GM21529 (cell line): ENCODE data around the gene MRPS26.
"Not testable (repeated sequence)": the region's sequence is repeated elsewhere in the genome, so short reads cannot be mapped to it uniquely, and the experiment has no call there.

ENCODE experiments used
- ATAC-seq: cut with Tn5 transposase; IDR thresholded peaks from one replicate; pipeline ENCODE4 v1.9.1; 2021; ENCODE audit not compliant: unreplicated experiment

Gene MRPS26

DNA sequence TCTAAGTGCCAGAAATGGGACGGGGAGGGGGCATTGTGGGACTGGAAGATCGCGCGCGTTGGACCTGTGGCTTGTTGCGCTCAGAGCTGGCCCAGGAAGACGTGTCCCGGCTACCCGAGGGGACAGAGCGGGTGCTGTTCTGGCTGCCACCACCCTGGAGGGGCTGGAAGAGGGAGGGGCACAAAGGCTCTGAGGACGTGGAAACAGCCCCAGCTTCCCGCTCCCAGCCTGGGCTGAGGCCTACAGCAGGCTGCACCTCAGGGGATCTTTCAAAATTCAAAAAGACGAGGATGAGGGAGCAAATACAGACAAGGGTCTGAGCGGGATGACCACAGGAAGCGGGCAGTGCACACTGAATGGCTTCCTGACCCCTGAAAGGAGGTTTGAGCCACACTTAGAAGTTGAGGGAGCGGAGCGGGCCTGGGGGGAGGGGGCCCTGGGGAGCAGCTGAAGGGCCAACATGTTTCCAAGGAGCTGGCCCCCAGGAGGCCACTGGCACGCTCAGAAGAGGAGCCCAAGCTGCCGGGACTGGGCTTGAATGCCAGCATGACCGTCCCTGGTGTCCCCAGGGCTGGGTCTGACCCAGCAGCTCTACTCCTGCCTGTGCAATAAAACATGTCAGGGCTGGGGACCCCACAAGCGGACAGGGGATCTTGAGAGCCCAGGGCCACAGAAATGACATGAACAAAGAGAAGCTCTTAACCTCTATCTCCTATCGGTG, 26.8 kb downstream of the MRPS26 start:
- ATAC-seq = no peak

DNA sequence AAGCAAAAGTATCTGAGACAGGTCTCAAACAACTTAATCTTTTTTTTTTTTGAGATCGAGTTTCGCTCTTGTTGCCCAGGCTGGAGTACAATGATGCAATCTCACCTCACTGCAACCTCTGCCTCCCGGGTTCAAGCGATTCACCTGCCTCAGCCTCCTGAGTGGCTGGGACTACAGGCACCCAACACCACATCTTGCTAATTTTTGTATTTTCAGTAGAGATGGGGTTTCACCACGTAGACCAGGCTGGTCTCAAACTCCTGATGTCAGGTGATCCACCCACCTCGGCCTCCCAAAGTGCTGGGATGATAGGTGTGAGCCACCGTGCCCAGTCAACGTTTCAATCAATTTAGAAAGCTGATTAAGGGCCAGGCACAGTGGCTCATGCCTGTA, 27.4 kb downstream of the MRPS26 start:
- ATAC-seq = not testable (repeated sequence)

- no peak for ATAC-seq
Measured at GRCh38 chr20:3074812-3075211, 29.0 kb downstream of the MRPS26 start.

- ATAC-seq = not testable (repeated sequence)
Measured at GRCh38 chr20:3075315-3075714, 29.5 kb downstream of the MRPS26 start.

GRCh38 chr20:3077618-3078134, 31.8 kb downstream of the MRPS26 start:
- ATAC-seq = no peak

DNA sequence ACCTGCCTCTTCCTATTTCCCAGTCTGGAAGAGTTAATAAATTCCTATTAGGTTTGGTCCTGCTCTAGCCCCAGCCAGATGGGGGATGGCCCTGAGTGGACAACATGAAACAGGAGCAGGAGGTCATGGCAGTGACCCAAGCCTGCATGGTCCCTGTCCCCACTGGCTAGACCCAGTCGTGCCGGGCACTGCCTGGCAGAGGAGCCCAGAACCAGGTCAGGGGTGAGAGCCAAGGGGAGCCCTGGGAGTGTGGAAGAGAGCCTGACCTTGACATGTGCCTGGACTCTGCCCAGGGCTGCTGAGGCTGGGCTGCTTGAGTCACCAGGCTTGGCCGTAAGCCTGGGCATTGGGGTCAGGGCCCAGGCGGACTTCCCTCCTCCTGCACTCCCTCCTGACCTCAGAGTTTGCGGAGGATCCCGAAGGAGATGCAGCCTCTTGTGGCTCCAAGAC, 35.1 kb downstream of the MRPS26 start:
- ATAC-seq = no peak

DNA sequence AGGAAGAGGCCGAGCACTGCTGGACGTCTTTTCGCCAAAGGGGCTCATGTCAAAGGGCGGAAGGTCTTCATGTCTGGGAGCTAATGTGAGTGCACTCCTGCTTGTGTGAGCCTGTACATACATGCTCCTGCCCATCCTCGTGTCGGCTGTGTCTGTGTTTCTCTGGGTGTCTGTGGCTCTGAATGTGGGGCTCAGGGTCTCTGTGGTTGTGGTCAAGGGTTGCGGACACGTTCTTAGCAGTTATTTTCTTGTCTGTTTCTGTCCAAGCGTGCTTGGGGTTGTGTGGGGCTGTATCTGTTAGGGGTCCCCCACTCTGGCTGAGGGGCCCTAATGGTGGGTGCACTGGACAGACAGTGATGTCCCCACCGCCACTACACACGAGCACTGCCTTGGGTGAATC, 35.8 kb downstream of the MRPS26 start:
- no peak for ATAC-seq

- ATAC-seq = no peak
Measured at GRCh38 chr20:3082306-3082951, 36.6 kb downstream of the MRPS26 start.

GRCh38 chr20:3082955-3083952, 37.4 kb downstream of the MRPS26 start:
- no peak for ATAC-seq

GRCh38 chr20:3084283-3084985, 38.6 kb downstream of the MRPS26 start, which contains the start of gene AVP:
AVP (minus strand) TSS chr20:3084724; CDS start chr20:3084674, 50 bp downstream.
- no peak for ATAC-seq

GRCh38 chr20:3084986-3085360, 39.1 kb downstream of the MRPS26 start:
- ATAC-seq = no peak

GRCh38 chr20:3085571-3086072, 39.8 kb downstream of the MRPS26 start:
- no peak for ATAC-seq

DNA sequence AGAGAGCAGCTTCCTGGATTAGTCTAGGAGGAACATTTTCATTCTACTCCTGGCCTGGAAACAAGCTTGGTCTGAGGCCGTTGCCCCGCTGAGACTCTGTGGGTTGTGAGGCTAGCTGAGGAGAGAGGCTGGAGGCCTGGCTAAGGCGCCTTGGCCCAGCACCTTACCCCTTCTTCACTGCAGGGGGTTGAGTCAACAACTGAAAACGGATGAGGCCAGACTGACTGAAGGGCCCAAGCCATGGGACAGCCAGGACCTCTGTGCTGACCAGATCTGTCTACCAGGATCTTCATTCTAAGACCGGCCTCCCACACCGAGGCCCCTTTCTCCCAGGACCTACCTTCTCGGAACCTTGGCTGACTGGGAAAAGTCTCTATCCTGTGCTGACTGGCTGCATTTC, 42.2 kb downstream of the MRPS26 start:
- ATAC-seq = no peak

DNA sequence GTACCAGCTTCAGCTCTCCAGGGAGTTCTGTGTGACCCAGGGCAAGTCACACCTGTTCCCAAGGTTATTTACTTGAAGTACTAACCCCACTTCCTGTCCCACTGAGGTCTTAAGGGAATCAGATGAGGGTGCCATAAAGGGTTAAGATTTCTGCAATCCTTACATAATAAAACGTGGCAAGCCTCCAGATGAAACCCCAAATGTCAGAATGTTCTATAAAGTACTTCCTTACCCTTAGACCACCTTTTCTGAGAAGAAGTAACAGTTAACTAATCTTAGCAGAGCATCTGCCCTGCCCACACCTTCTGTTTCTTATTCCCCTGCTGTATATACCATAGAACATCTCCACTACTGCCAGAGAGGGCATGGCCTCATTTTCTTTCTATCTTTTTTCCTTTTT, 44.7 kb downstream of the MRPS26 start:
- no peak for ATAC-seq

GRCh38 chr20:3092611-3093379, 46.9 kb downstream of the MRPS26 start:
- no peak for ATAC-seq

DNA sequence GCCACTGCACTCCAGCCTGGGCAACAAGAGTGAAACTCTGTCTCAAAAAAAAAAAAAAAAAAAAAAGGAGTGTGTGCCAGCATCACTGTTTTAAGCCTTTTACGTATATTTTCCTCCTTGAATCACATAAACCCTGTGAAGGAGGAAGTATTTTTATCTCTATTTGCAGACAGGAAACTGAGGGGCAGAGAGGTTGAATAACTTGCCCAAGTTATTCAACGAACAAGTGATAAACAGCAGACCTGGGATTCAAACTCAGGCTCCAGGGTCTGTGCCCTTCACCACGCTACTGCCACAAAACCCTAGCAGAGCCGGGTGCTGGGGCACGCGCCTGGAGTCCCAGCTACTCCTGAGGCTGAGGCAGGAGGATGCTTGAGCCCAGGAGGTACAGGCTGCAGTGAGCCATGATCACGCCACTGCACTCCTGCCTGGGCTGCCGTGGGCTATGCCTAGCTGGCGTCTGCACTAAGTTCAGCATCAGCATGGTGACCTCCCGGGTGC, 48.1 kb downstream of the MRPS26 start:
- no peak for ATAC-seq

DNA sequence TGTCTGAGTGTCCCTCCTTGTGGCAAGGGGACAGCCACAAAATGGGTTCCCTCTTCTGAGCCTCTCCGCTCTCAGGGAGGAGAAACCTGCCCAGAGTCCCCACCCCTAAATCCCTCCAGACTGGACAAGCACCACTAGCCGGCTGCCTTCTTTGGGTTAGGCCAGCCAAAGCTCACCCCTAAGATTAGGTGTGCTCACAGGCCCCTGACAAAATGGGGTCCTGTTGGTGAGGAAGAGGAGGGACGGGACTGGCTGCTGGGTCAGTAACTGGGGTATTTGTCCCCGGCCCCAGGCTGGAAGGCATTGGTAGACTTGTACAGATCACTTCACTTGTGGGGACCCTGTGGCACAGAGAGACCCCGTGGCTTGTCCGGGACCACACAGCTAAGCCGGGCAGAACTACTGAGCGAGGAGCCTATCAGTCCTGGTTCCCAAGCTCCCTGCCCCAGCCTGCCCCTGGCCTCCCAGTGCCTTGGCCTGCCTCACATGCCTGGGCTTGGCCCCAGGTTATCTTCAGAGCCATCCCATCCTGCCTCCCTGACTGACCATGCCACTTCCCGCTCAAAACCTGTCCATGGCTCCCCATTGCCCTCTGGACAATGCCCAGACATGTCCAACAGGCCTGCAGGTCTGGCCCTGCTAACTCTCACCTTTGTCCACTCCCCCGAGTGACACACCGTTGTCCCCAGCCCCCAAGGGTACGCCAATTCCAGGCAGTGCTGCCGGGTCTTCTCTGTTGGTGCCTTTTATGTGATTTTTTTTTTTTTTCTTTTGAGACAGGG, 49.2 kb downstream of the MRPS26 start:
- ATAC-seq = no peak
